GM19351 (cell line): ENCODE results near the gene RIT2.

ENCODE experiments used
- ATAC-seq: cut with Tn5 transposase; IDR thresholded peaks from one replicate; pipeline ENCODE4 v1.9.1; 2021; ENCODE audit warnings: mild to moderate bottlenecking, moderate library complexity; ENCODE audit not compliant: unreplicated experiment

The RIT2 gene

DNA sequence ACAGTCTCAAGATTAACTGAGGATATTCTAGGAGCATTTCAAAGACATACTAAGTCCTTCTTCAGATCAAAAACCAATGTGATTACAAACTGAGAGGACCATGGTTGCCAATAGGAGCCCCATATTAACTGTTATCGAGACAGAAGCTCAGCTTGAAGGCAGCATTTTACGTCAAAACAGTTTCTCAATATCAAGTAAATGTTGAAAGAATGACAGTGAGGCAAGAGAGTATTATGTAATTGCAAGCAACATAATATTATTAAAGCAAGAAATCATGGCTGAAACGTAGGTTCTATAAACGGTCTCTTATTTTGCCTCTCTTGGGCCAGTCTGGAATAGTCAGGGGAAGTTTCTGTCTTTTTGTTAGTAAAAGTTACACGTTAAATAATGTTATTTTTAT, 22.9 kb downstream of the RIT2 start:
- no peak for ATAC-seq

DNA sequence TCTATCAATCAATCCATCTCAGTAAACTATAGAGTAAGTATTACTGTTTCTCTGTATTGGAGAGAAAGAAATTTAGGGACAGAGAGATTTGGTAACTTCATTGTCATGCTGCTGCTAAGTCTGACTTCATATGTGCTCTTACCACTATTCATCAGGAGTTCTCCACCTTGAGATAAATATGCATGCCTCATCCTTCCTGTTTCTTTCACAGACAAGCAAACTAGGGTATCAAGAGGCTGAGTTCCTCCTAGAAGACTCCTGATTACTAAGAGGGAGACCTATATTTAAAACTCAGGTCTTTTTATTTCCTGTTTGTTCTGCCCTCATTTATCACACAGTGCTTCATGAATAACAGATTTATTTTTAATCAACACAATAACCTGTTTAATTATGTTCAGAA, 34.1 kb downstream of the RIT2 start:
- ATAC-seq = no peak

DNA sequence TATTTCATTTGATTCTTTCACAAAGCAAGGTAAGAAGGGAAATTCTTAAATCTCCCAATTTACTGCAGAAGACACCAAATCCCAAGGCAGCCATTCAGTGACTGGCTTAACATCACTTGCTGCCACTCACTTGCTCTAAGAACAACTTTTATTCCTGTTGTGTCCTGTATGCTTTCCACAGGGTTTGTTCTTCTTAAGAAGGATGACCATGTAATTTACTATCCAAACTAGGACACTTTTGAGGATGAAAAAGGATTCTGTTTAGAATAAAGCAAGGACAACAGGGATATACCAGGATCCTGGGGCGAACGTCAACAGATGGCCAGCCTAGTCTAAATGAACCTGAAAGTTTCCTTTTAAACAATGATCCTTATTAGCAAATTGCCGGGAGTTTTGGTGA, 34.8 kb downstream of the RIT2 start:
- no peak for ATAC-seq

DNA sequence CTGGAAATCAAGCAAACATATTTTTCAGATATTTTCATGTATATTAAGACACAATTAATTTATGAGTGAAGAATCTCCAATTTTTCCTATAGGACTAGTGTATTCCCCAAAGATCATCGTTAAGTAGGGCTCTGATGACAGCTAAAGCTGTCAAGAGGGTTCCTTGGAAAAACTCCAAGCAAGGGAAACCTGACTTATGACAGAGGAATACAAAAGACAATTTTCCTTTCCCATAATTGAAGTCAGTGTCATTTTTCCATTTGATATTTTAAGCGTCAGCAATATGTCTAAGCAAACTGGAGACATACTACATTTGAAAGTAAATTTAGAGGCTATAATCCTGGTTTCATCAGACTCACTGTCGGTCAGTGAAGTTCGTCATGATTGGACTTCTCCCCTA, 36.1 kb downstream of the RIT2 start:
- ATAC-seq = no peak

DNA sequence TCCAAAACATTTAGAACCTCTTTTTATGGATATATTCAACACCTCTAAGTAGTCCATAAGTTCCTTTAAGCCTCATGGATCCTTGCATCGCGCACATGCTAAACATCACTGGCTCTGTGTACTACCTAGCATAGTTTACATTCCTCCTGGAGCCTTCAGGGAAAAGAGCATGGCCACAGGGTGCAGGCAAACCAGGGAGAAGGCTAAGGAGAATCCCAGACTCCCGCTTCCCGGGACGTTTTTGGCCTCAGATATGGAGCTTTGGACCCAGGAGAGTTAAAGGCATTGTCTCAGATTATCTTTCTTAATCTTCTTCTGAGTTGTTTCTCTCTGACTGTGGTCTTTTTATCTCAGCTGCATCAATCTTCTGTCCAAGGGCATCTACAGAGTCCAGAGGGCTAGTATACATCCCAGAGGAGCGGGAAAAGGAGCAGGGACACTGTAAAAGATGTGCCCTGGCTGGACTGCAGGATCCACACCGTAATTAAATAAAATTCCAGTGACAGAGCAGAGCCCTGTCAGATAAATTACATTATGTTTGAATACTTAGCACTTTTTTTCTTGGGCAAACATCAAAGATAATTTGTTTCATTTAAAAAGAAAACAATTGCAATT, 36.9 kb downstream of the RIT2 start:
- ATAC-seq = no peak

DNA sequence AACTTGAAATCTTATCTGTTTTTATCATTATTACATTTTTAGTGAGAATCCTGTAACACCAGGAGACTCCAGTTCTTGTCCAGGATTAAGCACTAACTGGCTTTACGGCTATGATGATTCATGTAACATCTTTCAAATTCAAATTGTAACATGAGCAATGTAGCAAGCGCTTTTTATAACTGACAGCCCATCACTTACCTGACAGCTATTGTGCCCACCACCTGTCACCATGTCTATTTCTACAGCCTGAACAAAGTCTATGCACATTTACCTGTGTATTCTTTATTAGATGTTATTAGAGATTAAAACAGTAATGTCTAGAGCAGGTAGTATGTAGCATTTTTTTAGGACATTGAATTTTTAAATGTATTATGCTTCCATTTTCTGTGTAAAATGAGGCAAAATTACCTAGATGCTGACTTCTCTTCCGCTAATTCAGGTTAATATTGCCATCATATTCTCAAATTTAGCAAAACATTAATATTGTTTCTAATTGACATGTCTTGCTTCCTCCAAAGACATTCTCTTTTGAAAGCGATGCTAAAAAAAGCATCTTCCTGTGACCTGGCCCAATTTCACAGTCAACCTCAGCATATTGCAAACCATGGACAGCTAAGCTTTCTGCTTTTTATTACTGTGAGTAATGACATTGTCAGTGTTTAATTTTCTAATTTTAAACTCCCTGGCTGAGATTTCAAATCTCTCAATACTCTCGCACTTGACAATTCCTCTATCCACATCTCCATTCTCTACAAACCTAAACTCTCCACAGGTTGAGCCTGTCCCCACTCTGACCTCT, 37.8 kb downstream of the RIT2 start:
- no peak for ATAC-seq

DNA sequence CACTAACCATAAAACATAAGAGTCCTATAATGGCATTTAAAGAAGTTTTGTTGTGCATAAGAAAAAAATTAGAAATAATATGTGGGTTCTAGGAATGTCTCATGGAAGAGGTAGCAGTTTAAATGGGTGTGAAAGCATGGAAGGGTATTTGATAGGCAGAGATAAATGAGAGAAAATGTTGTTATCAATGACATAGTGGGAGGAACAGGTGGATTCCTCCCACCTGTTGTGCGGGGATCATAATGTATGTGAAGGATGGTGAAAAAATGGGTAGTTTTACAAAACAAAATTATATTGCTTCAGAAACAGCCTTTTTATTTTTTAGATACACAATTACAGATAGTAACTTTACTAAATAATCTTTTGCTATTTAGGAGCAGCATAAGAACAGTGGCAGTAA, 41.7 kb downstream of the RIT2 start:
- ATAC-seq = no peak

DNA sequence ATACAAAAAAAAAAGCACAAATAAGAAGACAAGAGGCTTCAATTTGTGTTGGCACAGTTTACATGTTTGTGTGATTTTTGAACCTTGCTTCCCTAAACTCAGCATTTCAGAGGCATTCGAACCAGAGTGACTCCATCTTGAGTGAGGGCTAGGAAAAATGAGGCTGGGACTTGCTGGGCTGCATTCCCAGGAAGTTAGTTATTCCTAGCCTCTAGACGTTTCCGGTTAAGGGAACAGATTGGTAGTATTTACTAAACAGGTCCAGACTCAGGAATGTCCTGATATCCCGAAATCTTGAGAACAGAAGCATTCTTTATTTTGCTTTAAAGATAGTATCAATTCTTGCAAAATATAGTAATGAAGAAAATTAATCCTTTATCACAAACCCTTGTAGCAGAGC, 46.7 kb downstream of the RIT2 start:
- no peak for ATAC-seq

DNA sequence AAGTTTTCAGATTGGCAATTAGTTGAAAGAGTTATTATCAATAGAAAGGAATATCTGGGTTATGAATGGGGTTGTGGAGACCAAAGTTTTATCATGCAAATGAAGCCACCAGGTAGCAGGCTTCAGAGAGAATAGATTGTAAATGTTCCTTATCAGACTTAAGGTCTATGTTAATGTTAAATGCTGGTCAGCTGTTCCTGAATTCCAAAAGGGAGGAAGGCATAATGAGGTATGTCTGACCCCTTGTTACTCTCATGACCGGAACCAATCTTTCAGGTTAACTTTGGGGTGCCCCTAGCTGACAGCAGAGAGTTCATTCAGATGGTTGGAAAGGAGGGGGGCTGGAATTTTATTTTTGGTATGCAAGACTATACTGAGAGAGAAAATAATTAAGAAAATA, 47.9 kb downstream of the RIT2 start:
- no peak for ATAC-seq

DNA sequence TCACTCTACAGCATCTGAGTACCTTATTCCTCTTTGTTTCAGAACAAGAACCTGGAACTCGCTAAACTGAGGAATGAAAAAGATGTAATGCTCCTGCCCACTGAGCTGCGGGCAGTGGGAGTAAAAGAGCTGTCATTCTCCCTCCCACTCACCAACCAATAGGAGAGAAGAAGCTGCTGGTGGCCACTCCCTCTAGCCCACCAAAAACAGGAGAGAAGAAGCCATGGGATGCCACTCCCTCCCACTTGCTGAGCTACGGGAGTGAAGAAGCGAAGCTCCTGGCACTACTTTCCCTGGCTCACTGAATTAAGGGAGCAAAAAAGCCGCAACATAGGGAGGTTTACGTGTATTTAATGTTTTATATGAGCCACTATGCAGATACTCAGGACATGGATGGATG, 53.7 kb downstream of the RIT2 start:
- ATAC-seq = no peak

DNA sequence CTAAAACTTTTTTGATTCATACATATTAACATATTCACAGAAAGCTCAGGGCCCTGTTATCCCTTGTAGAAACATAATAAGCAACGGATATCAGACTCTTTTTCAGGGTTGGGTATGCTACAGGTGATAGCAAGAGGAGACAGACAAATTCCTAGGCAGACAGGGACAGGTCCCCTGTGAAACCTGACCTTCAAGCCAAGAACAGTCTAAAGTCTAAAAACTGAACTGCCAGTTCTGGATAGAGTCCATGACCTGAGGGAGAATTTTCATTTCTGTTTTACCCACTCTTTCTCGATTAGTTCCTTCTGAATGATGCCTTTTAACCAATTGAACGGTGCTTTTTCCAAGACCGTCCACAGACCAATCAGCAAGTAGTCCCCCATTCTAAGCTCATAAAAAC, 54.2 kb downstream of the RIT2 start:
- ATAC-seq = no peak

DNA sequence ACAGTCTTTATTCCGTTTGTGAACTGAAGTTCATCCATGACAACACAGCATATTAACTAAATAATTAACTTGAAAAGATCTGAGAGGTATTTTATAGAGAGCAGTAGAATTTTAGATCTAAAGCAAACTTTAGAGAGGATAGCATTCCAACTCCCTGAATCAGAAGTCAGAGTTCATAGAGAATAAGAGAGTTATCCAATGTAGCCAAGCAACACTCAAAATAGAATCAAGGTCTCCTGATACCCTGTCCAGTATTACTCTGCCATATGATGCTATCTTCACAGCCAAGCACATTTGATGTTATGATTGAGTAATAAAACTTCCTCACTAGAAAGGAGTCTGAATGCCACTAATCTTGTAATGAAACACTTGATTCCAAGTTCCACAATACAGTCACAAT, 55.5 kb downstream of the RIT2 start:
- no peak for ATAC-seq

DNA sequence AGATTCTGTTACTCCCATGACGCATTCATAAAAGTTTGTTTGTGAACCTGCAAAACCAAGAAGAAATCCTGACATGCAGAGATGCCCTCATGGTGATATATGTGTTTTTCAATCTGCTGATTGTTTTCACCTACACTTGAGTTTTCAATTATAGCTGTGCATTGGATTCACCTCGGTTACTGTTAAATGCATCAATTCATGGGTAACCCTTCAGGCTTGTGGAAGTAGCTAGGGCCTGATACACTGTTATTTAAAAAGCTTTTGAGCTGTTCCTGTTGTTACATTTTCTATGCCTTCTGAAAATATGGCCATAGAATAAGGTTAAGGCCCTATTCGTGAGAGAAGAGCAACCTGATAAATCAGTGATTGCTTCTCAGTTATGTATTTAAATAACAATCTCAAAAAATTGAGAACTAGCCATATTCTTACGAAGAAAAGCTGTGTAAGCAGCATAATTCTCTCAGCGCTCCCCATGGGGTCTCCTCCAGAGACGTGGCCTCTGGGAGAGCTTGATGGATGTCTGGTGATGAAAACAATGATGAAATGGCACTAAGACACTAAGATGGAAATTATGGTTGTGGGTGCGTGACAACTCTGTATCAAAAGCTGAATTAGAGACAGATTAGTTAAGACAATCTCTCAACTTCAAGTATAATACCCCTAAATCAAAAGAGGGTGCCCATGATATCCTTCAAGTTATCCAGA, 60.5 kb downstream of the RIT2 start:
- no peak for ATAC-seq

DNA sequence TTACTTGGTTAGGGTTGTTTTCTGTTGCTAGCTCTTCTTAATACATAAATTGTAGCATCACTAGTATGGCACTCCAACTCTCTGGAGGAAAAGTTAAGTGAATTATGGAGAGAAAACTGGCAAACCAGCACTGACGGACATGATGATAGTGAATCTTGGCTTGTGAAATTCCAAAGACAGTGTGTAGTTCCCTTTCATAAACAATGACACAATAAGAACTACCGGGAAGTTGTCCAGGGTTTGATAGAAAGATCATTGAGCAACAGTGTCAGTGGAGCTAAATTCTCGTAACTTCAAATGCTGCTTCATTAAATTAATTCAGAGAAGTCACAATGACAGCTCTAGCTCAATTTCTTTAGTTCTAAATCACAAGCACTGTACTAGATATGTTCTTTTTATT, 66.5 kb downstream of the RIT2 start:
- ATAC-seq = no peak

DNA sequence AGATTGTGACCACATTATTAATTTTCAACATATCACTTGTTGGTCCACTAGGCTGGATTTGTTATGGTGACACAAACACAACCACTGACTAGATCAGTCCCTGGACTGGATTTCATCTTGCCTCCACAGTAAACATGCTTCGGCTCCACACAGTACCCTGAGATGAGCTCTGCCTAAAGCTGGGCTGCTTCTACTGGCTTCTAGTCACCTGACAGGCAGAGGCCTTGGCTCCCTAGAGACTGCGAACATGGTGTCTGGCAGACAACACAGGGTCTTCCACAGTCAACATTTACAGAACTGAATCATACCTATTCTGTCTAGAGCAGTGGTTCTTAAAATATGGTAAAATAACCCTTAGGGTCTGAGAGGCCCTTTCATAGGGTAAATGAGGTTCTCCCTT, 69.2 kb downstream of the RIT2 start:
- no peak for ATAC-seq

DNA sequence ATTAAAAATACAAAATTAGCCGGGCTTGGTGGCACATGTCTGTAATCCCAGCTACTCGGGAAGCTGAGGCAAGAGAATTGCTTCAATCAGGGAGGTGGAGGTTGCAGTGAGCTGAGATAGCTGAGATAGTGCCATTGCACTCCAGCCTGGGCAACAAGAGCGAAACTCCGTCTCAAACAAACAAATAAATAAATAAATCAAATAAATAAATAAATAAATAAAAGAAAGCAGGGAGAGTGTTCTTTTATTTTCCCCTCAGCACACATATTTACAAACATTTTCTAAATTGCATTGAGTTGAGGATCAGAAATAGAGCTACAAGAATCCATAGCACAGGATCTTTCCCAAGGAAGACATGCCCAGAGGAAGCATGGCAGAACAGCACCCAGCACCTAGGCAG, 71.9 kb downstream of the RIT2 start:
- ATAC-seq = no peak

DNA sequence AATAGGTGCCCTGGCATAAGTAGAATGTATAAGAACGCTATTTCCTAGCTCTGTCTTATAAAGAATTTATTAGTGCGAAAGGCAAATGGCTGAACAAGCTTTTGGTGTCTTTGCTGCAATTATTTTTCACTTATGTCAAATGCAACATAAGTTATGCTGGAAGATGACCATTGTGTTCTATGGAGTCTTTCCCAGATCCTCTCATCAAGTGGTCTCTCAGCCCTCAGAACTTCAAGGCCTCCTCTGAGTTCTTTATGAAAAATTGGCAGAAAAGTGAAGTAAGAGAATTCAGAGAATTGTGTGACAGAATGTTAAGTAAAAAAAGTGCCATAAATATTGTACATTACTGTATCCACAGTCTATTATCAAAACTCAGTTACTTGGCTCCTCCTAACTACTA, 75.2 kb downstream of the RIT2 start:
- no peak for ATAC-seq

DNA sequence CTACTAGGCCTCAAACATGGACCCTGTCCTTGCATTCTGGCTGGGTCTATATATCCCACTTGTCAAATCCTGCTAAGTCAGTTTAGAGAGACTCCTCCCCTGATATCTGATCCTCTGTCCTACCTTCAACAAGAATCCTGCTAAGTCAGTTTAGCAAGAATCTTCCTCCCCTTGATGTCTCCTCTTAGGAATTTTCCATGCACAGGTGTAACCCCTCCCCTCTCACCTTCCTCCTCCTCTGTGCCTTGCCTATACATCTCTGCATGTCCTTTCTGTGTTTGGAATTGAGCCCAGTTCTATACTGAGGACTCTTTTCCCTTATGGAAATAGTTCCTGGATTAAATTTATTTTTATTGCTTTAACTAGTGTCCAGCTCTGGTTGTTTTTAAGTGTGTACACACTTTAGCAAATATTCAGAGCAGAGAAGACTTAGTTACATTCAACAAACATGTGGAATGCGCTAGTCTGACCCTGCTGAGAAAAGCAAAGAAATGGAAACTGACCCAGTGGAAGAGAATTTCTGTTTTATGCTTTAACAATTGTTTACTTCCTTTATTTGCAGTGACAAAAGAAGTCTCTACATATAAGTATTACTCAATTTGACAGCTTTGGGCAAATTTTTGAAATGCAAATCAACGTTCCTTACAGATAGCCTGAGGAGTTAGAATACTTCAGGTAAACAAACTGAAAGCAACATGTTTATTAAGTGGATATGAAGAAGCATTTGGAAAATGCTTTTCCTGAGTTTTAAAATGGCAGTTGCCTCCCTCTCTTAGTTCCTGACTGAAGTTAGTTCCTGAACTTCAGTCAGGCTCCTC, 80.6 kb downstream of the RIT2 start:
- no peak for ATAC-seq

DNA sequence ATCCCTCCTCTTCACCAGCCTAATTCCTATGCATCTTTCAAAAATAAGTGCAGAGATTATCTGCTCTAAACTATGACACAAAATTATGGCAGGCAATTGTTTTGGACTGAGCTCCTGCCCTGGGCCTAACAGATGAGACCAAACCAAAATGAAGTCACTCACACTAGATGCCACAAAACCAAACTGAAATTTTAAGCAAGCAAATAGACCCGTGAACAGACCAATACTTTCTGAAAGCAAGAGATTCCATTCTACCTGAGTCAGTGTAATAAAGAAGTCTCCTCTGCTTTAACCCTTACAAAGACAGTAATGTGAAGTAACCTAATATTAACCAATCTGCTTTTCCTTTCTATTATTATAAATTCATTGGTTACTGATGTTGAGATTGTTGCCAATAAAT, 84.3 kb downstream of the RIT2 start:
- ATAC-seq = no peak

DNA sequence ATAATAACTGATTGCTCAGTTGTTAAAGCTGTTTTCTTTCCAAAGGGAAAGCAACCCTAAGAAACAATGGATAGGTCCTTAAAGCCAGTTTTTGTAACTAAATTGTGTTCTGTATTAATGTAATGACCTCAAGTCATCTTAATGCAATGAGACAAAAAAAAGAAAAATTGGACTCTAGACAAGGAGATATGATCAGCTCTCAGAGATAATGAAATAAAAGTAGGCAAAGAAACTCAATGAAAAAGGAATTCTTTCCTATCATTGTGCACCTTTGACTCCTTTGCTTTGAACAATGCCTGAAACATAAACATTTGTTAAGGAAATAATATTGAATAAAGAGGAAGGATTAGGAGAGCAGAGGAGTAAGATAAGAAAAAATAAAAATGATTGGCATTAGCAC, 86.1 kb downstream of the RIT2 start:
- no peak for ATAC-seq

DNA sequence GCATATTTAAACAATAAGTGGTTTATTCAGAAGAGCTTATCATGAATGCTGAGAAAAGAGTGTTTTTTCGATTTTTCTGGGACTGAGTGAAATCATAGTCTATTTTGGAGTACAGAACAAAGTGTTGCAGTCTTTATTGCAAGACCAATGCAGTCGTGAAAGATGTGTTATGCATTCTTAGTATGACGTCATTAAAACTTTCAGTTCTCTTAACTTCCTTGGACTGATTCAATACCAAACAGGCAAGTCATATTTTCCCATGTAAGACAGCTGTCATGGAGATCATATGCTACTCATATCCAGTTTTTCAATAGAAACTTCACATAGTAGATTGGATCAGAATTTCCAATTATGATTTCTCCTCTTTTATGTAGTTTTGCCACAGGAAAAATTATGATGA, 92.6 kb downstream of the RIT2 start:
- ATAC-seq = no peak
